Epithelial cell of prostate (primary cell): ENCODE results near the gene KANSL3.
"Not testable (repeated sequence)": the region's sequence is repeated elsewhere in the genome, so short reads cannot be mapped to it uniquely, and the experiment has no call there.

Experiments used
- DNase-seq: peaks from one replicate; pipeline ENCODE4 v3.0.0-alpha.2; 2011; ENCODE audit warnings: low read depth, low spot score
- H3K27ac ChIP-seq: fragments of 450-650 bp; 2 replicates; pipeline ENCODE4 v1.5.1; 2017; ENCODE audit warnings: mild to moderate bottlenecking

KANSL3 gene

GRCh38 chr2:96568094-96568493 is 70.0 kb downstream of the KANSL3 start:
- no peak overlapping the region for H3K27ac ChIP-seq
- no peak for DNase-seq

GRCh38 chr2:96565111-96565510 is 73.0 kb downstream of the KANSL3 start:
- H3K27ac ChIP-seq, result no peak overlapping the region
- no peak for DNase-seq

- H3K27ac ChIP-seq, result no peak overlapping the region
- no peak for DNase-seq
These were observed 73.5 kb downstream of the KANSL3 start for GRCh38 chr2:96564563-96564962.

- H3K27ac ChIP-seq, result no peak overlapping the region
- no peak for DNase-seq
These were observed 74.1 kb downstream of the KANSL3 start for GRCh38 chr2:96564026-96564425.

GRCh38 chr2:96558485-96558884 is 79.6 kb downstream of the KANSL3 start:
- no peak for DNase-seq
- no peak overlapping the region for H3K27ac ChIP-seq

GRCh38 chr2:96558061-96558460 is 80.1 kb downstream of the KANSL3 start:
- DNase-seq, result no peak
- H3K27ac ChIP-seq, result no peak overlapping the region

GRCh38 chr2:96557421-96557820 is 80.7 kb downstream of the KANSL3 start:
- peak overlapping the region; percentile 47 for H3K27ac ChIP-seq
- DNase-seq, result not testable (repeated sequence)

GRCh38 chr2:96556441-96557330 is 81.4 kb downstream of the KANSL3 start:
- peak overlapping the region; percentile 47 for H3K27ac ChIP-seq
- peak; percentile 99 for DNase-seq

GRCh38 chr2:96555146-96555610 is 82.9 kb downstream of the KANSL3 start:
- no peak for DNase-seq
- H3K27ac ChIP-seq, result no peak overlapping the region

GRCh38 chr2:96554293-96555145 is 83.6 kb downstream of the KANSL3 start:
- no peak for DNase-seq
- no peak overlapping the region for H3K27ac ChIP-seq

- not testable (repeated sequence) for H3K27ac ChIP-seq, DNase-seq
These were observed 84.2 kb downstream of the KANSL3 start for GRCh38 chr2:96553957-96554292.

GRCh38 chr2:96553176-96553956 is 84.7 kb downstream of the KANSL3 start:
- no peak for DNase-seq
- H3K27ac ChIP-seq, result no peak overlapping the region

- H3K27ac ChIP-seq, result no peak overlapping the region
- DNase-seq, result no peak
These were observed 85.6 kb downstream of the KANSL3 start for GRCh38 chr2:96552315-96553175.

GRCh38 chr2:96551605-96552314 is 86.4 kb downstream of the KANSL3 start:
- no peak overlapping the region for H3K27ac ChIP-seq
- DNase-seq, result no peak

- H3K27ac ChIP-seq, result no peak overlapping the region
- no peak for DNase-seq
These were observed 87.1 kb downstream of the KANSL3 start for GRCh38 chr2:96550787-96551604.

- DNase-seq, result no peak
- no peak overlapping the region for H3K27ac ChIP-seq
These were observed 87.9 kb downstream of the KANSL3 start for GRCh38 chr2:96549967-96550786.

GRCh38 chr2:96549466-96549785 is 88.7 kb downstream of the KANSL3 start:
- H3K27ac ChIP-seq, result no peak overlapping the region
- no peak for DNase-seq
